Mesothelial cell of epicardium (in vitro differentiated cells): ENCODE results near the gene MELK. TPM values are rescaled to one million over a fixed set of nuclear protein-coding genes. Genes with fewer than 3 reads are reported as not detected.
"Not testable (repeated sequence)": the region's sequence is repeated elsewhere in the genome, so short reads cannot be mapped to it uniquely, and the experiment has no call there.

ENCODE experiments used
- DNase-seq, 2 experiments: peaks; one replicate each; pipeline ENCODE4 v3.0.0; 2021; ENCODE audit warnings: low spot score in 2 of 2; ENCODE audit not compliant: unreplicated experiment in 2 of 2
- H3K27ac Mint-ChIP-seq: 2 replicates; pipeline ENCODE4 v1.8.0; 2021; ENCODE audit warnings: mixed read lengths
- H3K27me3 Mint-ChIP-seq: 2 replicates; pipeline ENCODE4 v1.8.0; 2021; ENCODE audit warnings: low read depth, mixed read lengths
- H3K36me3 Mint-ChIP-seq: 2 replicates; pipeline ENCODE4 v1.8.0; 2021; ENCODE audit warnings: mixed read lengths
- H3K4me1 Mint-ChIP-seq: 2 replicates; pipeline ENCODE4 v1.8.0; 2021; ENCODE audit warnings: mixed read lengths
- H3K4me3 Mint-ChIP-seq: 2 replicates; pipeline ENCODE4 v1.8.0; 2021; ENCODE audit warnings: mild to moderate bottlenecking, moderate library complexity, mixed read lengths
- H3K9me3 Mint-ChIP-seq: 2 replicates; pipeline ENCODE4 v1.8.0; 2021; ENCODE audit warnings: mixed read lengths
- CTCF ChIP-seq: fragments of 200-600 bp; sonication (generic); IDR thresholded peaks from one replicate; pipeline ENCODE4 v1.5.0; 2021; ENCODE audit warnings: antibody characterized with exemption; ENCODE audit not compliant: unreplicated experiment
- total RNA-seq: library from RNA; stranded (reverse); gene quantifications from 3 replicates; pipeline ENCODE4 v1.2.1, GENCODE V29; 2021

MELK gene
- total RNA-seq, 1 donor from 2014 or later = 15.4 TPM

- no peak for DNase-seq
- Mint-ChIP-seq H3K9me3 (no peaks in the 10 kb centered on the region), H3K4me3 (no peak overlapping the region), H3K36me3 (no peaks in the 10 kb centered on the region), H3K27me3 (no peaks in the 10 kb centered on the region), H3K4me1 (no peaks in the 10 kb centered on the region), H3K27ac (no peak overlapping the region)
- no peak for TF ChIP-seq CTCF
These were observed 30.3 kb upstream of the MELK start for GRCh38 chr9:36542355-36542754.

GRCh38 chr9:36543916-36544315, 28.8 kb upstream of the MELK start:
- H3K27ac Mint-ChIP-seq = no peak overlapping the region
- H3K4me3 Mint-ChIP-seq = no peak overlapping the region
- no peak for DNase-seq
- H3K4me1 Mint-ChIP-seq = no peaks in the 10 kb centered on the region
- no peaks in the 10 kb centered on the region for H3K27me3 Mint-ChIP-seq
- H3K36me3 Mint-ChIP-seq = no peaks in the 10 kb centered on the region
- no peak for TF ChIP-seq CTCF
- no peaks in the 10 kb centered on the region for H3K9me3 Mint-ChIP-seq

- no peak for TF ChIP-seq CTCF
- Mint-ChIP-seq H3K4me3 (no peak overlapping the region), H3K9me3 (no peaks in the 10 kb centered on the region), H3K4me1 (no peaks in the 10 kb centered on the region), H3K27me3 (no peaks in the 10 kb centered on the region), H3K27ac (no peak overlapping the region), H3K36me3 (no peaks in the 10 kb centered on the region)
- no peak for DNase-seq
These were observed 25.1 kb upstream of the MELK start for GRCh38 chr9:36547598-36547997.

- Mint-ChIP-seq H3K27ac (no peak overlapping the region), H3K4me3 (no peak overlapping the region), H3K9me3 (no peaks in the 10 kb centered on the region), H3K27me3 (no peaks in the 10 kb centered on the region), H3K36me3 (no peaks in the 10 kb centered on the region), H3K4me1 (no peaks in the 10 kb centered on the region)
- DNase-seq = no peak
- no peak for TF ChIP-seq CTCF
These were observed 24.2 kb upstream of the MELK start for GRCh38 chr9:36548454-36548853.

- no peaks in the 10 kb centered on the region for H3K9me3 Mint-ChIP-seq
- H3K4me3 Mint-ChIP-seq = no peak overlapping the region
- no peak for TF ChIP-seq CTCF
- H3K27ac Mint-ChIP-seq = no peak overlapping the region
- no peak for DNase-seq
- H3K36me3 Mint-ChIP-seq = no peaks in the 10 kb centered on the region
- H3K4me1 Mint-ChIP-seq = no peaks in the 10 kb centered on the region
- H3K27me3 Mint-ChIP-seq = no peaks in the 10 kb centered on the region
These were observed 22.6 kb upstream of the MELK start for GRCh38 chr9:36550135-36550534.

GRCh38 chr9:36550631-36551098, 22.0 kb upstream of the MELK start:
- not testable (repeated sequence) for DNase-seq, H3K36me3 Mint-ChIP-seq, H3K4me3 Mint-ChIP-seq, H3K4me1 Mint-ChIP-seq, H3K9me3 Mint-ChIP-seq, H3K27ac Mint-ChIP-seq, H3K27me3 Mint-ChIP-seq
